ENCODE results near the gene KIF2A. TPM values are rescaled to one million over a fixed set of nuclear protein-coding genes. Genes with fewer than 3 reads are reported as not detected.

The KIF2A gene
- total RNA-seq, 1 experiment from 2014 or later: 86.1 TPM

- no peak overlapping the region for H2BK12ac ChIP-seq (ENCODE audit: insufficient read length, low read depth, low read length)
- no peak overlapping the region for H2BK20ac ChIP-seq (ENCODE audit: low read depth, low read length, poor library complexity, severe bottlenecking)
- H2BK120ac ChIP-seq (ENCODE audit: low read depth, low read length, poor library complexity, severe bottlenecking): no peak overlapping the region
- peak overlapping the region; percentile 94 to 99 (median 96) for H3K27ac Mint-ChIP-seq
- H3K4me2 ChIP-seq (ENCODE audit: insufficient read depth, insufficient read length, low read length): peak overlapping the region; percentile 53
- H4K91ac ChIP-seq (ENCODE audit: insufficient read length, low read depth, low read length): no peak overlapping the region
- H4K5ac ChIP-seq (ENCODE audit: insufficient read length, low read depth, low read length): no peak overlapping the region
- H3K4ac ChIP-seq (ENCODE audit: low read depth, low read length): no peak overlapping the region
- H3K14ac ChIP-seq (ENCODE audit: insufficient read depth, low read length): peak overlapping the region; percentile 86; the same call in 1 of the 2 replicates
- no peaks in the 10 kb centered on the region for H3K4me1 ChIP-seq (ENCODE audit: insufficient read depth, low read length)
- H3K23me2 ChIP-seq (ENCODE audit: insufficient read length, low read depth, low read length, poor library complexity, severe bottlenecking): peaks cover 3% of the 10 kb centered on the region
- no peaks in the 10 kb centered on the region for H3K9me3 ChIP-seq (ENCODE audit: control insufficient read depth, low read depth, low read length)
- H3K27me3 ChIP-seq (ENCODE audit: insufficient read depth, low read length): no peaks in the 10 kb centered on the region
- peak; percentile 41 for DNase-seq
- peaks cover 4% of the 10 kb centered on the region for H3K79me1 ChIP-seq (ENCODE audit: insufficient read depth, low read depth, low read length, poor library complexity, severe bottlenecking)
- no peak overlapping the region for H2BK15ac ChIP-seq (ENCODE audit: low read depth, low read length)
- H3K27me3 Mint-ChIP-seq (ENCODE audit: low read depth): peaks cover 11% of the 10 kb centered on the region
- H3K4me1 Mint-ChIP-seq: peaks cover 28 to 31% of the 10 kb centered on the region in 2 experiments
- H2AFZ ChIP-seq (ENCODE audit: low read length): no peak overlapping the region
- H2BK5ac ChIP-seq (ENCODE audit: insufficient read length, low read length): no peak overlapping the region
- H3K79me2 ChIP-seq (ENCODE audit: insufficient read depth, low read length): peaks cover 44% of the 10 kb centered on the region
- no peak for TF ChIP-seq CTCF (conservative IDR thresholded peaks at IDR 0.05)
- peak overlapping the region; percentile 94 to 98 for H3K4me3 Mint-ChIP-seq
- H3K18ac ChIP-seq (ENCODE audit: insufficient read length, low read depth, low read length): peak overlapping the region; percentile 72
- H4K20me1 ChIP-seq (ENCODE audit: control insufficient read depth, insufficient read depth, insufficient read length): no peaks in the 10 kb centered on the region
- WGBS (ENCODE audit: extremely low coverage, insufficient read length, low lambda C conversion rate): no CpG with 5 or more reads among the region's 33 CpGs
- H3K36me3 Mint-ChIP-seq (ENCODE audit: insufficient read depth in 1 of 3, low read depth in 3 of 3): peaks cover 5 to 16% (median 15%) of the 10 kb centered on the region in 3 experiments; a peak in 4 of 7 replicates
- H3K27ac ChIP-seq (ENCODE audit: insufficient read length, low read depth, low read length): no peak overlapping the region
- H4K8ac ChIP-seq (replicated peaks; ENCODE audit: insufficient read length, low read depth, low read length): no peak overlapping the region
- H3K56ac ChIP-seq (ENCODE audit: insufficient read length, low read depth, low read length): no peak overlapping the region
- peak overlapping the region; percentile 76 for H3K9ac ChIP-seq (ENCODE audit: extremely low read depth, insufficient read length, low read length)
- no peak overlapping the region for H2AK5ac ChIP-seq (ENCODE audit: insufficient read length, low read length)
- H3T11ph ChIP-seq (ENCODE audit: low read length): no peak overlapping the region
- no peaks in the 10 kb centered on the region for H3K9me3 Mint-ChIP-seq
- H3K23ac ChIP-seq (ENCODE audit: insufficient read length, low read depth, low read length): no peak overlapping the region
Observed at GRCh38 chr5:62306896-62307689, 1.1 kb downstream of the KIF2A start.

Data from H9 (cell line).